OCI-LY1 (cell line): ENCODE results near the gene LCN6.

Experiments used
- H2AFZ ChIP-seq: fragments of 200-600 bp; sonication (generic), shearing (Covaris generic); 2 replicates; pipeline ENCODE4 v1.6.0; 2014; ENCODE audit warnings: antibody characterized with exemption, mild to moderate bottlenecking, low read length
- H3F3A ChIP-seq: fragments of 200-600 bp; sonication (generic), shearing (Covaris generic); 2 replicates; pipeline ENCODE4 v1.6.0; 2014; ENCODE audit warnings: mild to moderate bottlenecking, antibody characterized with exemption, low read length, moderate library complexity; ENCODE audit not compliant: insufficient read depth
- H3K27ac ChIP-seq: fragments of 200-600 bp; sonication (generic); 2 replicates; pipeline ENCODE4 v1.5.1; 2014; ENCODE audit warnings: low read length, mixed run types, mild to moderate bottlenecking, low read depth; ENCODE audit not compliant: poor library complexity, severe bottlenecking
- H3K27me3 ChIP-seq: fragments of 200-600 bp; sonication (generic); 2 replicates; pipeline ENCODE4 v1.6.0; 2014; ENCODE audit warnings: antibody characterized with exemption, mild to moderate bottlenecking, low read length, moderate library complexity; ENCODE audit not compliant: insufficient read depth
- H3K36me3 ChIP-seq: fragments of 200-600 bp; sonication (generic); 2 replicates; pipeline ENCODE4 v1.6.1; 2014; ENCODE audit warnings: mild to moderate bottlenecking, antibody characterized with exemption, low read length, moderate library complexity, mixed read lengths; ENCODE audit not compliant: insufficient read depth
- H3K4me1 ChIP-seq: fragments of 200-600 bp; sonication (generic); 2 replicates; pipeline ENCODE4 v1.5.1; 2014; ENCODE audit warnings: mild to moderate bottlenecking, low read length, moderate library complexity; ENCODE audit not compliant: insufficient read depth, severe bottlenecking
- H3K4me2 ChIP-seq: fragments of 200-600 bp; sonication (generic), shearing (Covaris generic); 2 replicates; pipeline ENCODE4 v1.6.1; 2014; ENCODE audit warnings: low read length
- H3K4me3 ChIP-seq: fragments of 200-600 bp; sonication (generic); 2 replicates; pipeline ENCODE4 v1.5.1; 2014; ENCODE audit warnings: low read length, low read depth, mild to moderate bottlenecking, mixed read lengths; ENCODE audit not compliant: poor library complexity, severe bottlenecking
- H3K79me2 ChIP-seq: fragments of 200-600 bp; shearing (Covaris generic); 2 replicates; pipeline ENCODE4 v1.6.1; 2016; ENCODE audit warnings: mixed run types, low read length, mixed read lengths; ENCODE audit not compliant: insufficient read depth
- H3K9ac ChIP-seq: fragments of 200-600 bp; sonication (generic), shearing (Covaris generic); 2 replicates; pipeline ENCODE4 v1.6.1; 2014; ENCODE audit warnings: mild to moderate bottlenecking, low read length, mixed read lengths
- H3K9me2 ChIP-seq: fragments of 200-600 bp; sonication (generic), shearing (Covaris generic); 2 replicates; pipeline ENCODE4 v1.6.1; 2014; ENCODE audit warnings: low read depth, mild to moderate bottlenecking, low read length, mixed read lengths
- H3K9me3 ChIP-seq: fragments of 200-600 bp; shearing (Covaris generic); 2 replicates; pipeline ENCODE4 v1.6.1; 2014; ENCODE audit warnings: low read length, mixed read lengths
- H4K20me1 ChIP-seq: fragments of 200-600 bp; sonication (generic), shearing (Covaris generic); 2 replicates; pipeline ENCODE4 v1.6.0; 2016; ENCODE audit warnings: mild to moderate bottlenecking, low read length; ENCODE audit not compliant: insufficient read depth
- EZH2 ChIP-seq: fragments of 200-600 bp; sonication (generic), shearing (Covaris generic); IDR thresholded peaks from 2 replicates; pipeline ENCODE4 v1.8.0; 2017; ENCODE audit warnings: borderline replicate concordance, mixed run types, mild to moderate bottlenecking, antibody characterized with exemption, low read length, moderate library complexity, mixed read lengths
- TF ChIP-seq, protein P1 (sequence below): fragments of 200-600 bp; sonication (generic), shearing (Covaris generic); IDR thresholded peaks from 2 replicates; pipeline ENCODE4 v1.5.1; 2017; ENCODE audit warnings: mild to moderate bottlenecking, antibody characterized with exemption, low read length, moderate library complexity, mixed read lengths

LCN6 gene

DNA sequence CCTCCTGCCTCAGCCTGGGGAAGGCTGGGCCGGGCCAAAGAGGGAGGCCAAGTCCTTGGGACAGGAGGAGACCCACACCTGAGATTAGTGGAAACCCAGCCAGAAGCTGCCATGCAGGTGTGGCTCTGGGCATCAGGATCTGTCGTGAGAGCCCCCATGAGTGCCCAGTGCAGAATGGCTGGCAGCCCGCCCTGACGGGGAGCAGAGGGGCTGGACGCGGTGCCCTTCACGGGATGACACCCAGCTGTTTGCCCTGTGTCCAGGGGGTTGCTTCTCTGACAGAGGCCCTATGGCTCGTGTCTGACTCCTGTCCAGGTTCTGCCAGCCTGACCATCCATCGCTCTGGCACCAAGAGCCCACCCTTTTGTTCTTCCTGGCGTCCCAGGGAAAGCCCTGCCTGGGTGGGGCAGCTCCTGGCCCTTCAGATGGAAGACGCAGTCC lies 27.4 kb downstream of the LCN6 start:
- Histone ChIP-seq H3F3A (no peaks in the 10 kb centered on the region), H3K27me3 (0 out of 2 replicates have a peak, but pooled peaks cover 8% of the 10 kb centered on the region), H3K79me2 (no peaks in the 10 kb centered on the region), H3K27ac (no peak overlapping the region), H4K20me1 (no peaks in the 10 kb centered on the region), H3K36me3 (peaks cover 40% of the 10 kb centered on the region), H3K9me2 (no peaks in the 10 kb centered on the region), H3K9ac (no peak overlapping the region), H3K4me2 (no peak overlapping the region), H3K9me3 (no peaks in the 10 kb centered on the region), H3K4me1 (peaks cover 5% of the 10 kb centered on the region), H2AFZ (no peak overlapping the region), H3K4me3 (no peak overlapping the region)
- no peak for TF ChIP-seq EZH2
- TF ChIP-seq, protein P1, sequence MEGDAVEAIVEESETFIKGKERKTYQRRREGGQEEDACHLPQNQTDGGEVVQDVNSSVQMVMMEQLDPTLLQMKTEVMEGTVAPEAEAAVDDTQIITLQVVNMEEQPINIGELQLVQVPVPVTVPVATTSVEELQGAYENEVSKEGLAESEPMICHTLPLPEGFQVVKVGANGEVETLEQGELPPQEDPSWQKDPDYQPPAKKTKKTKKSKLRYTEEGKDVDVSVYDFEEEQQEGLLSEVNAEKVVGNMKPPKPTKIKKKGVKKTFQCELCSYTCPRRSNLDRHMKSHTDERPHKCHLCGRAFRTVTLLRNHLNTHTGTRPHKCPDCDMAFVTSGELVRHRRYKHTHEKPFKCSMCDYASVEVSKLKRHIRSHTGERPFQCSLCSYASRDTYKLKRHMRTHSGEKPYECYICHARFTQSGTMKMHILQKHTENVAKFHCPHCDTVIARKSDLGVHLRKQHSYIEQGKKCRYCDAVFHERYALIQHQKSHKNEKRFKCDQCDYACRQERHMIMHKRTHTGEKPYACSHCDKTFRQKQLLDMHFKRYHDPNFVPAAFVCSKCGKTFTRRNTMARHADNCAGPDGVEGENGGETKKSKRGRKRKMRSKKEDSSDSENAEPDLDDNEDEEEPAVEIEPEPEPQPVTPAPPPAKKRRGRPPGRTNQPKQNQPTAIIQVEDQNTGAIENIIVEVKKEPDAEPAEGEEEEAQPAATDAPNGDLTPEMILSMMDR: no peak

DNA sequence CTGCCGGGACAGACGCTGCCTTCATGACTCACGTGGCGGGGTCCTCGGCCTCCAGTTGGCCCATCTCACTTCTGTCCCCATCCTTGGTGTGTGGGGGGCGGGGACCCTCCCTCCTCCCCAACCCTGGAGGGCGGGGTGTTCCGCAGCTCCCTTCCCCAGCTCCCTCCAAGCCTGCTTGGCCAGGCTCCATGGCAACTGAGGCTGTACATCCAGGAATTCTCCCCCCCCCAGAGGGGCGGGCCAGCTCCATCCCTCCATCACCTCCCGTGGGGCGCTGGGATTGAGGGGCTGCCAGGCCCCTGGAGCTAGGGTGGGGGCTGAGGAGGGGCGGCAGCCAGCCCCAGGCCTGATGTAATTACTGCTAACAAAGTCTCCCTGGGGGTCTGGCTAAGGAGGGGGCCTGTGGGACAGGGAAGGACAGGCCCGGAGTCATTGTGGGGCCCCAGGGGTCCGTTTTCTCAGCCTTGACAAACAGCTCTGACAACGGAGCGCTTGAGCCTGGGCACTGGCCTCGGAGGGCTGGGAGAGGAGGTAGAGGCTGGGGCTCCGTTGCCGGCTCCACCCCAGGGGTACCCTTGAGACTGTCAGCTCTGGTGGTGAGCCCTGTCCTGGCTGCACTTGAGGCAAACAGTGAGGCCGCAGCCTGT lies 28.0 kb downstream of the LCN6 start:
- H3K4me2 ChIP-seq: no peak overlapping the region
- peaks cover 35% of the 10 kb centered on the region for H3K36me3 ChIP-seq
- H3K27me3 ChIP-seq: 0 out of 2 replicates have a peak, but pooled peaks cover 8% of the 10 kb centered on the region
- no peaks in the 10 kb centered on the region for H3K4me1 ChIP-seq
- no peaks in the 10 kb centered on the region for H3K9me2 ChIP-seq
- no peaks in the 10 kb centered on the region for H3F3A ChIP-seq
- no peaks in the 10 kb centered on the region for H3K9me3 ChIP-seq
- no peak overlapping the region for H3K4me3 ChIP-seq
- no peaks in the 10 kb centered on the region for H4K20me1 ChIP-seq
- no peaks in the 10 kb centered on the region for H3K79me2 ChIP-seq
- no peak overlapping the region for H2AFZ ChIP-seq
- TF ChIP-seq EZH2: no peak
- TF ChIP-seq, protein P1: no peak
- H3K27ac ChIP-seq: no peak overlapping the region
- no peak overlapping the region for H3K9ac ChIP-seq

DNA sequence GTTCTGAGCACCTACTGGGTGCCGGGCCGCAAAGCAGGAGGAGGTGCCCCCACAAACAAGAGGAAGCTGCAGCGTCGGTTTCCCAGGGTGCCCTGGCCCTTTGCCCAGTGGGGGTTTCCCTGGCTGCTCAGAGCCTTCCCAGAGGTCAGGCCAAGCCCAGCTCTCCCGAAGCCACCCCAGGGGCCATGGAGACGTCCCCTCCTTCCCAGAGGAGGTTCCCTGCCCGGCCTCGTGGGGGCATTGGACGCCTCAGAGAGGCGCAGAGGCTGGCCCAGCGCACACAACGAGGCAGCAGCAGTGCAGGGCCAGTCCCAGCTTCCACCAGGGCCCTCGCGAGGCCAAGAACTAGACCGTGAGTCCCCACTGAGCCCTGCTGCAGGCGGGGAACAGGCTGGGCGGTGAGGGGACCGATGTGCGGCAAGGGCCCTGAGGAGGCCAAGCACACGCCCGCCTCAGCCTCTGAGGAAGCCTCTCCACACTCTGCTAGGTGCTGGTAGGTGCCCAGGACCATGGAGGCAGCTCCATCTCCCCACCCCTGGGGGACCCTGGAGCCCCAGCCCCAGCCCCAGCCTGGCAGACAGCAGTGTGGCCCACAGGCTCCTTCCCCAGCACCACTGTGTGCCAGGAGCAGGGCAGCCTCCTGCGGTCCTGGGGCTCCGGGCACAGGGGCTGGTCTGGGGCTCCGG lies 29.0 kb downstream of the LCN6 start:
- H3K9ac ChIP-seq: no peak overlapping the region
- H3K79me2 ChIP-seq: no peaks in the 10 kb centered on the region
- peaks cover 25% of the 10 kb centered on the region for H3K36me3 ChIP-seq
- H2AFZ ChIP-seq: no peak overlapping the region
- no peak overlapping the region for H3K4me3 ChIP-seq
- no peaks in the 10 kb centered on the region for H4K20me1 ChIP-seq
- TF ChIP-seq, protein P1: no peak
- no peak for TF ChIP-seq EZH2
- H3K27me3 ChIP-seq: peaks cover 8% of the 10 kb centered on the region; the same call in 1 of the 2 replicates
- no peaks in the 10 kb centered on the region for H3K9me3 ChIP-seq
- no peaks in the 10 kb centered on the region for H3K9me2 ChIP-seq
- no peak overlapping the region for H3K4me2 ChIP-seq
- H3K4me1 ChIP-seq: no peaks in the 10 kb centered on the region
- no peak overlapping the region for H3K27ac ChIP-seq
- H3F3A ChIP-seq: no peaks in the 10 kb centered on the region
